Panc1 (cell line): ENCODE measurements around the gene EXOC6B. TPM values are rescaled to one million over a fixed set of nuclear protein-coding genes. Genes with fewer than 3 reads are reported as not detected.

ENCODE experiments used
- ATAC-seq: fragments of 200-7000 bp; cut with Tn5 transposase; 2 replicates; pipeline ENCODE4 v1.9.1; 2020; ENCODE audit warnings: mild to moderate bottlenecking, moderate library complexity
- BruUV-seq: library from RNA; stranded (reverse); fragments of 400-500 nt; replicated peaks from 2 replicates; lab custom pipeline; 2021; lab: Mats Ljungman, UMichigan
- CTCF ChIA-PET: fragments of 300-600 bp; sonication (Branson Sonifier 250); formaldehyde crosslinking; loops from one replicate; lab custom pipeline; 2022; ENCODE audit warnings: antibody characterized with exemption; lab: Charles Lee
- POLR2A ChIA-PET: fragments of 300-600 bp; sonication (Branson Sonifier 250); formaldehyde crosslinking; loops from one replicate; lab custom pipeline; 2022; ENCODE audit warnings: antibody characterized with exemption; lab: Charles Lee
- DNase-seq: peaks from one replicate; pipeline ENCODE4 v3.0.0-alpha.2; 2010; ENCODE audit warnings: low read depth, low spot score
- H3K27ac ChIP-seq: 2 replicates; pipeline ENCODE4 v1.5.1; 2011; ENCODE audit warnings: mild to moderate bottlenecking, low read length, inconsistent platforms
- H3K27me3 ChIP-seq: fragments of 200-500 bp; sonication (Bioruptor generic); 2 replicates; pipeline ENCODE4 v1.6.0; 2014; ENCODE audit warnings: low read length, inconsistent platforms; ENCODE audit not compliant: control insufficient read depth, insufficient read depth
- H3K36me3 ChIP-seq: fragments of 200-500 bp; sonication (Bioruptor generic); 2 replicates; pipeline ENCODE4 v1.5.1; 2014; ENCODE audit warnings: inconsistent platforms, mild to moderate bottlenecking, low read length, moderate library complexity; ENCODE audit not compliant: control insufficient read depth, insufficient read depth
- H3K4me1 ChIP-seq: 2 replicates; pipeline ENCODE4 v1.5.1; 2011; ENCODE audit warnings: inconsistent platforms, mild to moderate bottlenecking, low read length, moderate library complexity; ENCODE audit not compliant: control insufficient read depth, insufficient read depth
- H3K4me3 ChIP-seq, 2 experiments: 2 replicates each; pipeline ENCODE4 v1.5.1; 2011 to 2012; ENCODE audit warnings: low read depth in 2 of 2, low read length in 2 of 2, mild to moderate bottlenecking in 2 of 2, inconsistent platforms in 1 of 2, moderate library complexity in 1 of 2
- H3K9me3 ChIP-seq: fragments of 200-500 bp; sonication (Bioruptor generic); 2 replicates; pipeline ENCODE4 v1.5.1; 2014; ENCODE audit warnings: low read depth, mild to moderate bottlenecking, inconsistent platforms, low read length, moderate library complexity; ENCODE audit not compliant: control insufficient read depth, insufficient read depth
- CTCF ChIP-seq: fragments of 450-650 bp; IDR thresholded peaks from 2 replicates; pipeline ENCODE4 v1.5.1; 2017; ENCODE audit warnings: mild to moderate bottlenecking
- POLR2AphosphoS5 ChIP-seq: IDR thresholded peaks from 2 replicates; pipeline ENCODE4 v1.6.1; 2012; ENCODE audit warnings: mild to moderate bottlenecking, low read depth, low read length, moderate library complexity
- REST ChIP-seq, 2 experiments: IDR thresholded peaks; 2 replicates each; pipeline ENCODE4 v1.6.1; 2011 to 2012; ENCODE audit warnings: low read depth in 2 of 2, control low read depth in 1 of 2, low read length in 1 of 2, mild to moderate bottlenecking in 1 of 2, moderate library complexity in 1 of 2; ENCODE audit not compliant: insufficient read depth in 1 of 2
- SIN3A ChIP-seq: IDR thresholded peaks from 2 replicates; pipeline ENCODE4 v1.6.1; 2012; ENCODE audit warnings: low read depth, mild to moderate bottlenecking, low read length, moderate library complexity, borderline replicate concordance; ENCODE audit not compliant: insufficient read depth
- TCF7L2 ChIP-seq: IDR thresholded peaks from 2 replicates; pipeline ENCODE4 v1.6.1; 2011; ENCODE audit warnings: mild to moderate bottlenecking, low read depth, low read length, inconsistent platforms
- in situ Hi-C: cut with HindIII; loops from 2 replicates; pipeline ENCODE4 v1.10.0; 2016; ENCODE audit warnings: low sequenced_read_pairs, low pct_unique_long_range_greater_than_20kb
- intact Hi-C: fragments of 100-400 bp; cut with micrococcal nuclease; formaldehyde crosslinking; loops from one replicate; pipeline ENCODE4 v1.10.0; 2022; ENCODE audit not compliant: unreplicated experiment
- total RNA-seq: library from RNA; stranded (reverse); gene quantifications from one replicate; pipeline ENCODE4 v1.2.1, GENCODE V29; 2021; ENCODE audit not compliant: unreplicated experiment

The EXOC6B gene
- total RNA-seq, 1 experiment from 2014 or later: 23.2 TPM

- Histone ChIP-seq H3K27ac (no peak overlapping the region), H3K9me3 (no peaks in the 10 kb centered on the region), H3K36me3 (no peaks in the 10 kb centered on the region), H3K27me3 (no peaks in the 10 kb centered on the region), H3K4me3 (no peak overlapping the region), H3K4me1 (no peaks in the 10 kb centered on the region)
- DNase-seq (no peak), ATAC-seq (no peak)
- no peak for TF ChIP-seq TCF7L2
- no peak for TF ChIP-seq REST (IDR thresholded peaks at IDR 0.05; ENCODE audit: insufficient read depth in 1 of 2, low read depth in 2 of 2, low read length in 1 of 2)
- TF ChIP-seq POLR2AphosphoS5: no peak
- TF ChIP-seq SIN3A: no peak
- TF ChIP-seq CTCF: no peak
- in situ Hi-C loops (no loop called here), intact Hi-C loops (no loop called here)
- BruUV-seq: no TSS peak
- ChIA-PET CTCF (no interaction called here), POLR2A (no interaction called here)
Observed at GRCh38 chr2:72513011-72513410, 312.8 kb downstream of the EXOC6B start.

- TF ChIP-seq SIN3A (no peak), TCF7L2 (no peak), CTCF (no peak), POLR2AphosphoS5 (no peak), REST (IDR thresholded peaks at IDR 0.05; ENCODE audit: insufficient read depth in 1 of 2, low read depth in 2 of 2, low read length in 1 of 2) (no peak)
- ChIA-PET CTCF (no interaction called here), POLR2A (no interaction called here)
- no TSS peak for BruUV-seq
- Histone ChIP-seq H3K27ac (no peak overlapping the region), H3K4me3 (no peak overlapping the region), H3K36me3 (no peaks in the 10 kb centered on the region), H3K4me1 (no peaks in the 10 kb centered on the region), H3K9me3 (no peaks in the 10 kb centered on the region), H3K27me3 (no peaks in the 10 kb centered on the region)
- in situ Hi-C loops (no loop called here), intact Hi-C loops (no loop called here)
- ATAC-seq: no peak
- DNase-seq: no peak
Observed at GRCh38 chr2:72512376-72512775, 313.5 kb downstream of the EXOC6B start.
